ENCODE data around the gene ABCC12.

ABCC12 gene

DNA sequence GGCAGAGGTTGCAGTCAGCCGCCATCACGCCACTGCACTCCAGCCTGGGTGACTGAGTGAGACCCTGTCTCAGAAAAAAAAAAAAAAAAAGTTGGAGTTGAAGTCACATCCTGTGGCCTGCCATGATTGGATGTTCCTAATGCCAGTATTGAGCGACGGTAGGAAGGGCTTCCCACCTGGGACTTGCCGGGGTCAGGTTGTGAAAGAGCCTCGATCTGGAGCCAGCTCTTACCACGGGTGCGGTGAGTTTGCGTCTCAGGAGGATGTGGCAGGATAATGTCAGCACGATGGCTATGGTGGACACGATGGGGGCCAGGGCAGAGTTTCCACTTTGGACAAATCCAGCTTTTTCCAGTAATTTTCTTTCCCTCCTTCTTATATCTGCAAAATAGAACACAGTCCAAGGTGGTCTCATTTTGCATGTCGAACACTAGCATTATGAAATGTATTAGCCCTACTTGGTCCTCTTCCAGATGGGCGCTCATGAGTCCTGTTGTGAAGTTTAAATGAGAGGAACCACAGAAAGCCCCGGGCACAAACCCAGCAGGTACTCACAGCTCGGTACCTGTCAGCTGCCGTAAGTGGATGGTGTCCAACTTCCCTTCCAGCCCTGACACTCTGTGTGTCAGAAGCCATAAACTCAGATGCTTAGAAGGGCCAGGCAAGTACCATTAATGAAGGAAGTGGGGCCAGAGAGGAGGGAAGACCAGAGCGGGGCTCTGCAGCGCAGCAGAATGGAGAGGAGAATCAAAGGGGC is 22.2 kb downstream of the ABCC12 start:
- no peak for DNase-seq (ENCODE audit: low read depth in 1 of 2, low spot score in 1 of 2)

GRCh38 chr16:48132696-48133095 is 23.1 kb downstream of the ABCC12 start:
- DNase-seq (ENCODE audit: low read depth in 1 of 2, low spot score in 1 of 2): no peak

GRCh38 chr16:48131201-48131935 is 24.4 kb downstream of the ABCC12 start:
- DNase-seq (ENCODE audit: low read depth in 1 of 2, low spot score in 1 of 2): no peak

GRCh38 chr16:48129926-48130325 is 25.9 kb downstream of the ABCC12 start:
- DNase-seq (ENCODE audit: low read depth in 1 of 2, low spot score in 1 of 2): no peak

DNA sequence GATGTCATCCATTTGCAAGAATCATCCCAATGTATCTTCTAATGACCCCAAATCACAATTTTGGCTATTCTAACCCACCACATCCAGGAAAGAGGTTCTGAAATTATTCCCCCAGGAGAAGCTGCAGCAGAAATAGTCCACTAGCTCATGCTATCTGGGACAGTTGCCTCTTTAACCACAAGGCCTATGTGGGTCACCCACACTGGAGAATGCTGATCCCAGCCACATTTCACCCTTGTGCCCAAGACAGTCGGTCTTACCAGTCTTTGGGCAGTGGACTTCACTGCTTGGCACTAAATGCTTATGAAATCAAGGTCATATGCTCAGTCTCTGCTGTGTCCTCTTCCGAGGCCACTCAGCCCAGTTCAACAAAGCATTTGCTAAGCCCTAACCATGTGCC is 27.0 kb downstream of the ABCC12 start:
- no peak for DNase-seq (ENCODE audit: low read depth in 1 of 2, low spot score in 1 of 2)

GRCh38 chr16:48126801-48127644 is 28.8 kb downstream of the ABCC12 start:
- DNase-seq (ENCODE audit: low read depth in 1 of 2, low spot score in 1 of 2): no peak

GRCh38 chr16:48125888-48126287 is 29.9 kb downstream of the ABCC12 start:
- no peak for DNase-seq (ENCODE audit: low read depth in 1 of 2, low spot score in 1 of 2)

DNA sequence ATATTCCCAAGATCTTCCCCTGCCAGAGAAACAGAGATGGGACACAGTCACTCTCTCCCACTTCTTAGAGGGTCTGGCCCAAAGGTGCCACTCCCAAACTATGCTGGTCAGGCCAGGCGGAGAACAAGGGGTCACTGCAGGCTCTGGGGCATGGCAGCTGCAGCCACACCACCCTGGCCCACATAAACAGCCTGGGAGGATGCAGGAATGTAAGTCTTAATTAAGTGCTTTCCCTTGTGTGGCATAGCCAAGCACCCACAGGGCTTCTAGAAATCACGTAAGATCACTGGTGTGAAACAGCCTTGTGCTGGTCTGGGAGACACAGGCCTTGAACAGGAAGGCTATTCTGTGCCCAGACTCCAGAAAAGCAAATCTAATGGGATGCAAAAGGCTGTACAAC is 31.5 kb downstream of the ABCC12 start:
- DNase-seq (ENCODE audit: low read depth in 1 of 2, low spot score in 1 of 2): no peak

DNA sequence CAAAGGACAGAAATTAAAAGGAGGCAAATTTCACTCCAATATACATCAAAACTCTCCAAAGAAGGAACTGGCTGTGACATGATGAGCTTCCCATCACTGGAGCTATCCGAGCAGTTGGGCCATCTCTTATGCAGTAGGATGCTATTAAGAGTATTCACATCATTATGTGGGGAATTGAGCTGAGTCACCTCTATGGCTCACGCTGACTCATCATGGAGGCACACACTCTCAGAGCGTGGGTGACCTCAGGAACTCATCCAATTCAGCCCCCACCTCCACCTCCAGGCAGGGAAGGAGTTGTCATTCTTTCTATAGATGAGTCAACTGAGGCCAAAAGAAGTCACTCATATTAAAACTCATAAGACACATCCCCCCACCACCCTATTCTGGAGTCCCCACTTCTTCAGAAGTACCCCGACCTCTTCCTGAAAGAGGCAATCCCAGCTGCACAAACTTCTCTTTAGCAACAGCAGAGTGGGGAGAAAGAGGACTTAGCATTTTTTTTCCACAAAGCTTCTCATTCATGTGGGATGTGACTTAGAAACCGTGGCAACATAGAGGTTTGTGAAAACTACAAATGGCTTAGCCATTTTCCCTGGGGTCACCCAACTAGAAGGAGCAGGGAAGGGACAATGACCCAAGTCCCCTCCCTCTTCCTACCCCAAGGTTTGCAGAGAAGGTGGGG is 32.5 kb downstream of the ABCC12 start:
- DNase-seq (ENCODE audit: low read depth in 1 of 2, low spot score in 1 of 2): peak in 1 of 2 donors; percentile 20

DNA sequence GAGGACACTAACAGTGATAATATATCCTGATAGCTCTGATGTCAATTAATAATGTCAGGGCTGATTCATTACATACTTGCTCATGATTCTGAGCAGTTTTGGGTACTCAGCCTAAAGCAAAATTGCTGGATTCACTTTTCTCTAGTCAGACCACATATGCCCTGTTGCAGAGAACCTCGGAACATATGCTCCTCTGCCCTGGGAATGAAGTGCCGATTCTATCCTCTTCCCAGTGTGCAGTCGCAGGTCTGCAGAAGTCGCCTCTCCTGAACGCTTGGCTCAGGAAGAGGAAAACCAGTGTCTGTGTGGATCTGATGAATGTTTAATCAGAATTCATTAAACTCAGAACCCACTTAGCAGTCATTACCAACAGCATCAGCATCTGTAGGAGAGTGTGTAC is 34.5 kb downstream of the ABCC12 start:
- DNase-seq (ENCODE audit: low read depth in 1 of 2, low spot score in 1 of 2): no peak

- no peak for DNase-seq (ENCODE audit: low read depth in 1 of 2, low spot score in 1 of 2)
Observed at GRCh38 chr16:48118841-48119240, 37.0 kb downstream of the ABCC12 start.

GRCh38 chr16:48117217-48118105 is 38.3 kb downstream of the ABCC12 start:
- peak; percentile 7 to 25 for DNase-seq (ENCODE audit: low read depth in 1 of 2, low spot score in 1 of 2)

- DNase-seq (ENCODE audit: low read depth in 1 of 2, low spot score in 1 of 2): no peak
Observed at GRCh38 chr16:48115299-48115698, 40.5 kb downstream of the ABCC12 start.

- no peak for DNase-seq (ENCODE audit: low read depth in 1 of 2, low spot score in 1 of 2)
Observed at GRCh38 chr16:48114410-48114809, 41.4 kb downstream of the ABCC12 start.

DNA sequence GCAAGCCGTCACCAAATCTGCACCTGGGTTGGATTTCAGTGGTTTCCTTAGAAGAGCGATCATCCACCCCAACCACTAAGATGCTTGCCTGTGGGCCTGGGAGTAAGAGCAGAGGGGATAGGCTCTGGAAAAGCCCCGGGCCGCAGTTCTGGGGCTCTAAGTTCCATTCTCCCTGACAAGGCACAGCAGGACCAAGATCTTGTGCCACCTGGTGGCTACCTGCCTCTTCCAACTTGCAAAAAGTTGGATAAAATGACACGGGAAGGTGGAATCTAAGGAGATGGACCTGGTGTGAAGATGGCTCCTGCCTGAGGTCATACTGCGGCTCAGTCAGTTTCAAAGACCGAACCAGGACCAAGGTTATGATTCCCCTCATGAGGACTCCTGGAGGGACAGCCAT is 42.3 kb downstream of the ABCC12 start:
- no peak for DNase-seq (ENCODE audit: low read depth in 1 of 2, low spot score in 1 of 2)

- no peak for DNase-seq (ENCODE audit: low read depth in 1 of 2, low spot score in 1 of 2)
Observed at GRCh38 chr16:48113001-48113400, 42.8 kb downstream of the ABCC12 start.

DNA sequence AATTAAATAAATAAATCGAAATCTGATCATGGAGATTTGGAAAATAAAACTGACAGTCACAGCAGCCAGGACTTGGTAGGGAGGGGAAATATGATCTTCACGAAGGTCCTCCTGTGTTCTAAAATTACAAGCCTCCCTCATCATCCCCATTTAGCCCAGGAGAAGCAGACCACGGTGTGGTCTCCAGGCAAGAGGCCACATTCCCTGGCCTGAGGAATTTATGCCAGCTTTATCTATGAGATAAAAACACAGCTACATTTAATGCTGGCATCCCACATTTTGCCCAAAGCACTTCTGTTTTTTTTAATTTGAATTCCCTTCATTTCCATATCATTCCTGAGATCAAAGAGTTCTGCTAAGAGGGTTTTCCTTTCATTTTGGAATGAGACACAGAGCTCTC is 43.2 kb downstream of the ABCC12 start:
- no peak for DNase-seq (ENCODE audit: low read depth in 1 of 2, low spot score in 1 of 2)

DNA sequence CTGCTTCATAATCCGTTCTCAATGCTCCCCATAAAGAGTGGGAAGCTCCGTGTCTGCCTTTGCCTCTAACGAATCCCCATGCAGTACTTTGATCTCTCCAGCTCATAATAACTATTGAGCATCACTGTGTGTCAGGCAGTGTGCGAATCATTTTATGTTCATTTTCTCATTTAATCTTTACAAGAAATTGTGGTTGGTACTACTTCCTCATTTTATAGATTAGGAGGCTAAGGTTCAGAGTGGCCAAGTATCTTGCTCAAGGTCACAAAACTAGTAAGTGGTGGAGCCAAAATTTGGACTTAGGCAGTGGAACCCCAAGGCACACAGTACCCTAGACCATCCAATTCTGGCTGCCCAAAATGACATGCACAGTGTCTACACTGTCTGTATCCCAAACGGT is 44.8 kb downstream of the ABCC12 start:
- no peak for DNase-seq (ENCODE audit: low read depth in 1 of 2, low spot score in 1 of 2)

DNA sequence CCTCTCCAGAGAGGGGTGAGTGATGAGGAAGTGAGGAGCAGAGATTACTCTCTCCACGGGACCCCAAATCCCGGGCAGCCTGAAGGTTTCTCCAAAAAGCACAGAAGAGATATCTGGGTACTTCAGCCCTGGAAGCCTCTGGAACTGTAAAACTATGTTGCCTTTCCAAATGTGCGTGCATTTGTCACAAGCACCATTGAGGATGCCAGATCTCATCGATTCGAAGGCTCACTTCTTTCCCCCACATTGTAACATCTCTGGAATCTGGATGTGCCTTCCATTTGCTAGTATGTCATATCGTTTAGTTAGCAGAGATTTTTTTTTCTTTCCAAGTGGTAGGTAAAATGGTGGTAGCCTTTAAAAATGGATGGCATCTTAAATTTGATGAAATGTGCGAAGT is 45.8 kb downstream of the ABCC12 start:
- DNase-seq (ENCODE audit: low read depth in 1 of 2, low spot score in 1 of 2): no peak

GRCh38 chr16:48109475-48109874 is 46.3 kb downstream of the ABCC12 start:
- DNase-seq (ENCODE audit: low read depth in 1 of 2, low spot score in 1 of 2): no peak
